Measurements from ENCODE around the gene SLX9. TPM values are rescaled to one million over a fixed set of nuclear protein-coding genes. Genes with fewer than 3 reads are reported as not detected.

The SLX9 gene
- total and polyA plus RNA-seq, 2 donors (not counting 1 experiment from before 2014, with no cell fraction given), result 11.7 to 15.9 TPM

GRCh38 chr21:45010860-45011259 is 71.0 kb downstream of the SLX9 start:
- Mint-ChIP-seq H3K4me1 (no peaks in the 10 kb centered on the region), H3K4me3 (no peak overlapping the region), H3K27me3 (peaks cover 43% of the 10 kb centered on the region), H3K9me3 (ENCODE audit: insufficient read depth) (no peaks in the 10 kb centered on the region), H3K27ac (no peak overlapping the region)
- H3K9ac ChIP-seq (ENCODE audit: low read length), result no peak overlapping the region
- WGBS (ENCODE audit: insufficient coverage), result 94% methylated on average over 12 of the region's 12 CpGs
- H3K4me3 ChIP-seq (ENCODE audit: control extremely low read depth in 1 of 5, extremely low read depth in 1 of 5, insufficient read depth in 1 of 5, low read depth in 2 of 5, low read length in 4 of 5), result no peak overlapping the region
- H4K20me1 ChIP-seq (ENCODE audit: control insufficient read depth, insufficient read depth, low read length, poor library complexity, severe bottlenecking), result no peaks in the 10 kb centered on the region
- TF ChIP-seq CTCF (IDR thresholded peaks at IDR 0.05), result no peak
- TF ChIP-seq EZH2 (IDR thresholded peaks at IDR 0.05; ENCODE audit: borderline replicate concordance, insufficient read depth, low read depth, low read length, poor library complexity, severe bottlenecking), result no peak
- no peaks in the 10 kb centered on the region for H3K4me1 ChIP-seq (ENCODE audit: control insufficient read depth in 2 of 2, insufficient read depth in 2 of 2, low read length in 2 of 2)
- H3K36me3 ChIP-seq (replicated peaks in 1 of 2; ENCODE audit: control extremely low read depth in 1 of 2, control insufficient read depth in 1 of 2, extremely low read depth in 1 of 2, insufficient read depth in 2 of 2, low read length in 1 of 2), result no peaks in the 10 kb centered on the region
- ATAC-seq (ENCODE audit: low read depth), result no peak
- H3K9me3 ChIP-seq (ENCODE audit: control extremely low read depth in 1 of 3, control insufficient read depth in 2 of 3, insufficient read depth in 1 of 3, low read length in 2 of 3), result peaks cover 0 to 3% (median 0%) of the 10 kb centered on the region in 3 donors
- H3K27me3 ChIP-seq (replicated peaks in 1 of 4; ENCODE audit: control extremely low read depth in 1 of 4, control insufficient read depth in 3 of 4, insufficient read depth in 4 of 4, low read length in 3 of 4), result peaks cover 0 to 29% (median 2%) of the 10 kb centered on the region in 4 experiments
- intact Hi-C loops (cut with micrococcal nuclease), result no loop called here
- no peak overlapping the region for H3K4me2 ChIP-seq (replicated peaks; ENCODE audit: low read depth, low read length, poor library complexity, severe bottlenecking)
- POLR2A ChIA-PET, result no interaction called here
- H3K27ac ChIP-seq (ENCODE audit: low read length in 2 of 2), result no peak overlapping the region
- DNase-seq, result no peak
- H2AFZ ChIP-seq (ENCODE audit: insufficient read depth, low read depth, low read length, poor library complexity, severe bottlenecking), result no peak overlapping the region
- H3K79me2 ChIP-seq (ENCODE audit: control insufficient read depth, insufficient read depth, low read length), result no peaks in the 10 kb centered on the region
- CTCF ChIA-PET, result no interaction called here

- H3K27me3 Mint-ChIP-seq, result peaks cover 47% of the 10 kb centered on the region
- ChIA-PET CTCF (interaction anchor here (1.3 kb wide), 1 partner anchor 62 kb away, joined by 3 read pairs; no protein-coding TSS in a partner anchor), POLR2A (no interaction called here)
- no peak overlapping the region for H2AFZ ChIP-seq (ENCODE audit: insufficient read depth, low read depth, low read length, poor library complexity, severe bottlenecking)
- no peak overlapping the region for H3K4me2 ChIP-seq (replicated peaks; ENCODE audit: low read depth, low read length, poor library complexity, severe bottlenecking)
- H3K79me2 ChIP-seq (ENCODE audit: control insufficient read depth, insufficient read depth, low read length), result no peaks in the 10 kb centered on the region
- H3K4me3 ChIP-seq (ENCODE audit: control extremely low read depth in 1 of 5, extremely low read depth in 1 of 5, insufficient read depth in 1 of 5, low read depth in 2 of 5, low read length in 4 of 5), result no peak overlapping the region
- no peaks in the 10 kb centered on the region for H4K20me1 ChIP-seq (ENCODE audit: control insufficient read depth, insufficient read depth, low read length, poor library complexity, severe bottlenecking)
- H3K27ac ChIP-seq (ENCODE audit: low read length in 2 of 2), result no peak overlapping the region
- 94% methylated on average over 18 of the region's 18 CpGs for WGBS (ENCODE audit: insufficient coverage)
- H3K36me3 ChIP-seq (replicated peaks in 1 of 2; ENCODE audit: control extremely low read depth in 1 of 2, control insufficient read depth in 1 of 2, extremely low read depth in 1 of 2, insufficient read depth in 2 of 2, low read length in 1 of 2), result no peaks in the 10 kb centered on the region
- no peaks in the 10 kb centered on the region for H3K4me1 Mint-ChIP-seq
- no peaks in the 10 kb centered on the region for H3K4me1 ChIP-seq (ENCODE audit: control insufficient read depth in 2 of 2, insufficient read depth in 2 of 2, low read length in 2 of 2)
- TF ChIP-seq CTCF (IDR thresholded peaks at IDR 0.05), result no peak
- no peak for TF ChIP-seq EZH2 (IDR thresholded peaks at IDR 0.05; ENCODE audit: borderline replicate concordance, insufficient read depth, low read depth, low read length, poor library complexity, severe bottlenecking)
- intact Hi-C loops (cut with micrococcal nuclease), result no loop called here
- H3K9ac ChIP-seq (ENCODE audit: low read length), result no peak overlapping the region
- DNase-seq (no peak), ATAC-seq (ENCODE audit: low read depth) (no peak)
- H3K4me3 Mint-ChIP-seq, result no peak overlapping the region
- peaks cover 0 to 34% (median 2%) of the 10 kb centered on the region in 4 experiments for H3K27me3 ChIP-seq (replicated peaks in 1 of 4; ENCODE audit: control extremely low read depth in 1 of 4, control insufficient read depth in 3 of 4, insufficient read depth in 4 of 4, low read length in 3 of 4)
- peaks cover 0 to 3% (median 0%) of the 10 kb centered on the region in 3 donors for H3K9me3 ChIP-seq (ENCODE audit: control extremely low read depth in 1 of 3, control insufficient read depth in 2 of 3, insufficient read depth in 1 of 3, low read length in 2 of 3)
- H3K27ac Mint-ChIP-seq, result no peak overlapping the region
- H3K9me3 Mint-ChIP-seq (ENCODE audit: insufficient read depth), result no peaks in the 10 kb centered on the region
Measured at GRCh38 chr21:45011426-45011825, 71.6 kb downstream of the SLX9 start.
